Right lobe of liver (tissue), 6 donors: ENCODE data around the gene SFN. TPM values are rescaled to one million over a fixed set of nuclear protein-coding genes. Genes with fewer than 3 reads are reported as not detected.

Source experiments
- ATAC-seq, 4 donors: fragments of 200-7000 bp; cut with Tn5 transposase; one replicate each; pipeline ENCODE4 v1.9.1; 2020; ENCODE audit warnings: mild to moderate bottlenecking in 4 of 4, moderate library complexity in 4 of 4
- DNase-seq, 3 donors: peaks; one replicate each; pipeline ENCODE4 v3.0.0-alpha.2; 2020
- H3K27ac ChIP-seq, 3 donors: fragments of 200-600 bp; one replicate each; pipeline ENCODE4 v1.8.0; 2022
- H3K27me3 ChIP-seq, 2 donors: fragments of 200-600 bp; one replicate each; pipeline ENCODE4 v1.8.0; 2022
- H3K36me3 ChIP-seq, 4 donors: fragments of 200-600 bp; sonication (generic) in 1 of 4; one replicate each; pipeline versions ENCODE4 v1.5.1 to v1.8.0; 2017 to 2022; ENCODE audit warnings: control low read depth in 1 of 4
- H3K4me1 ChIP-seq, 4 donors: fragments of 200-600 bp; sonication (generic) in 1 of 4; one replicate each; pipeline versions ENCODE4 v1.5.1 to v1.8.0; 2017 to 2022; ENCODE audit warnings: control low read depth in 1 of 4
- H3K4me3 ChIP-seq, 3 donors: fragments of 200-600 bp; one replicate each; pipeline ENCODE4 v1.8.0; 2022
- H3K9me3 ChIP-seq, 4 donors: fragments of 200-600 bp; sonication (generic) in 1 of 4; one replicate each; pipeline versions ENCODE4 v1.5.1 to v1.8.0; 2017 to 2022; ENCODE audit warnings: control low read depth in 1 of 4
- CTCF ChIP-seq, 4 donors: fragments of 200-600 bp in 3 of 4; fragments of 450-650 bp in 1 of 4; IDR thresholded peaks; one replicate each; pipeline versions ENCODE4 v1.5.1 to v1.8.0; 2016 to 2022; ENCODE audit warnings: antibody characterized with exemption in 4 of 4, mild to moderate bottlenecking in 2 of 4
- POLR2A ChIP-seq: fragments of 450-650 bp; IDR thresholded peaks from one replicate; pipeline ENCODE4 v1.6.1; 2017; ENCODE audit warnings: antibody characterized with exemption, mild to moderate bottlenecking
- WGBS: methylation state at CpG from one replicate; pipeline ENCODE4 v1.1.6; 2018; ENCODE audit warnings: low coverage, low lambda C conversion rate; ENCODE audit not compliant: insufficient coverage; ENCODE audit errors: missing lambda C conversion rate; 5-methylcytosine and 5-hydroxymethylcytosine counted together
- intact Hi-C, 2 donors: fragments of 100-400 bp; cut with DNase I; formaldehyde crosslinking; loops; one replicate each; pipeline versions ENCODE4 v1.11.2 to v1.14.1; 2022
- total RNA-seq, 6 experiments: library from RNA; depleted of rRNA in 2 of 6; stranded (reverse); fragments of >200 nt in 2 of 6; fragmentation: NEBNext Ultra II Directional in 3 of 6; extraction: Animal tissue kit (Norgen Biotek cat#: 25700) in 3 of 6; gene quantifications; one replicate each; pipeline versions ENCODE4 v1.1.0 to v1.2.4, GENCODE V29; 2016 to 2023
- donor health status: DM: no; HTN: yes; CAD: no.
- donor health status: DM: no; HTN: no; CAD: no.
- donor health status: DM: no; HTN: no; CAD: no.
- donor health status: DM: no; HTN: yes; CAD: no.
- donor health status: DM: no; HTN: yes; CAD: no.

Gene SFN
- total RNA-seq, 6 experiments from 2014 or later: 2.2 to 2.5 (median 2.5) TPM; not detected in 3

GRCh38 chr1:26882696-26883463 lies 19.9 kb downstream of the SFN start:
- Histone ChIP-seq H3K27me3 (no peaks in the 10 kb centered on the region), H3K4me3 (no peak overlapping the region), H3K4me1 (no peaks in the 10 kb centered on the region), H3K27ac (no peak overlapping the region), H3K36me3 (peaks cover 0 to 97% (median 36%) of the 10 kb centered on the region in 4 donors), H3K9me3 (no peaks in the 10 kb centered on the region)
- TF ChIP-seq POLR2A: no peak
- no peak for TF ChIP-seq CTCF (IDR thresholded peaks at IDR 0.05)
- intact Hi-C loops: no loop called here
- 81% methylated on average over 5 of the region's 5 CpGs for WGBS
- DNase-seq (no peak), ATAC-seq (peak in 1 of 4 donors; percentile 38)

DNA sequence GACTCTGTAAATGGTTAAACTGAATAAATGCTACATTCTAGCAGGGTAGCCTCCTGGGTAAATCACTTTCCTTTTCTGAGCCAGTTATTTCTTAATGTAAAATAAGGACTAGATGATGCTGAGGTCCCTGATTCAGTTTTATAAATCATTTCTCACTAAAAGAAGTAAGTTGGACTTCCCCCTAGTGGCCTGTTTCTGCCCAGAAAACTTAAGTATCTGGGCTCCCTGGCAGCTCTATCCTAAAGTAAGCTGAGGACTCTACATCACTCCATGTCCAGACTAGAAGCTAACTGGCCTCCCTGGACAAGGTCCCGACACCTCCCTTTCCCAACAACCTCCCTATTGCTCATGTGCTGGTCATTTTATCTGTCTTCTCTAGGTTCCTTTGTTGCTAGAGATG lies 24.2 kb downstream of the SFN start:
- no peak overlapping the region for H3K4me3 ChIP-seq
- ATAC-seq (no peak), DNase-seq (peak in 1 of 3 donors; percentile 7)
- no CpG with 5 or more reads among the region's 1 CpG for WGBS
- no peaks in the 10 kb centered on the region for H3K27me3 ChIP-seq
- intact Hi-C loops: loop anchor here in 1 of 2 donors (5.0 kb wide), 1 partner anchor 35 kb away; no protein-coding TSS in a partner anchor
- TF ChIP-seq POLR2A (no peak), CTCF (IDR thresholded peaks at IDR 0.05) (peak; percentile 21 to 46 (median 44))
- no peak overlapping the region for H3K27ac ChIP-seq
- peaks cover 0 to 14% (median 0%) of the 10 kb centered on the region in 4 donors for H3K4me1 ChIP-seq
- no peaks in the 10 kb centered on the region for H3K9me3 ChIP-seq
- H3K36me3 ChIP-seq: peaks cover 0 to 69% (median 24%) of the 10 kb centered on the region in 4 donors

DNA sequence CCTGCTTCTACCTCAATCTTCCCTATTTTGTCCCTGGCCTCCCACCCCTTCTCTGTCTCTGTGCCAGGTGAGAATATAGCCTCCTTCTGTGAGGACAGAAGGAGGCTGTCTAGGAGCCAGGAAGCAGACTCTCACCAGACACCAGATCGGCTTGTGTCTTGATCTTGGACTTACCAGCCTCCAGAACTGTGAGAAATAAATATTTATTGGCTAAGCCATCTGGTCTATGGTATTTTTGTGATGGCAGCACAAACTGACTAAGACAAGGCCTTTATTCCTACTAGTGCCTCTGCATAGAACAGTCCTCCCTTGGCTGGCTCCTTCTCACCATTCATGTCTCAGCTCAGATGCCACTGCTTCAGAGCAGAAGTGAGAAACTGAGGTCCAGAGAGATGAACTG lies 25.3 kb downstream of the SFN start:
- H3K36me3 ChIP-seq: peaks cover 0 to 69% (median 23%) of the 10 kb centered on the region in 4 donors
- H3K4me3 ChIP-seq: no peak overlapping the region
- intact Hi-C loops: loop anchor here in 1 of 2 donors (5.0 kb wide), 1 partner anchor 36 kb away; no protein-coding TSS in a partner anchor
- no peak overlapping the region for H3K27ac ChIP-seq
- H3K4me1 ChIP-seq: peaks cover 0 to 14% (median 0%) of the 10 kb centered on the region in 4 donors
- H3K27me3 ChIP-seq: no peaks in the 10 kb centered on the region
- 88% methylated on average over 1 of the region's 1 CpG for WGBS
- H3K9me3 ChIP-seq: no peaks in the 10 kb centered on the region
- ATAC-seq (no peak), DNase-seq (no peak)
- no peak for TF ChIP-seq CTCF (IDR thresholded peaks at IDR 0.05)
- TF ChIP-seq POLR2A: no peak

GRCh38 chr1:26889551-26890466 lies 26.9 kb downstream of the SFN start, which contains the start of gene GPN2:
GPN2 (minus strand) TSS chr1:26890283; CDS start chr1:26890096, 187 bp downstream.
- WGBS: 1% methylated on average over 27 of the region's 89 CpGs
- H3K36me3 ChIP-seq: peaks cover 0 to 64% (median 22%) of the 10 kb centered on the region in 4 donors
- no peak for TF ChIP-seq CTCF (IDR thresholded peaks at IDR 0.05)
- peak; percentile 73 for TF ChIP-seq POLR2A

More at GRCh38 chr1:26889551-26890466, 26.9 kb downstream of the SFN start, which contains the start of gene GPN2:
- Histone ChIP-seq H3K27me3 (no peaks in the 10 kb centered on the region), H3K4me1 (peaks cover 0 to 14% (median 0%) of the 10 kb centered on the region in 4 donors), H3K27ac (peak within 1 kb of the TSS; percentile 71 to 77 (median 73)), H3K4me3 (peak within 1 kb of the TSS; percentile 80 to 95 (median 95)), H3K9me3 (no peaks in the 10 kb centered on the region)
- peak; percentile 84 to 88 (median 84) for DNase-seq
- peak; percentile 94 to 97 (median 95) for ATAC-seq
- intact Hi-C loops: loop anchor here in 1 of 2 donors (5.0 kb wide), 1 partner anchor 38 kb away; no protein-coding TSS in a partner anchor
